DND-41 (cell line): ENCODE results near the gene SERTM1.

Experiments used
- ATAC-seq: fragments of 200-7000 bp; cut with Tn5 transposase; 3 replicates; pipeline ENCODE4 v1.9.1; 2021; ENCODE audit warnings: low read depth; ENCODE audit not compliant: insufficient read depth
- DNase-seq: peaks from one replicate; pipeline ENCODE4 v3.0.0-alpha.2; 2020
- H2AFZ ChIP-seq: 2 replicates; pipeline ENCODE4 v1.6.0; 2012; ENCODE audit warnings: low read depth, low read length
- H3K27ac ChIP-seq: 2 replicates; pipeline ENCODE4 v1.5.1; 2012; ENCODE audit warnings: low read length, inconsistent platforms
- H3K27me3 ChIP-seq: fragments of 200-600 bp; sonication (generic); 2 replicates; pipeline ENCODE4 v1.6.0; 2012; ENCODE audit warnings: low read length, mild to moderate bottlenecking, inconsistent platforms; ENCODE audit not compliant: insufficient read depth, poor library complexity
- H3K36me3 ChIP-seq: 2 replicates; pipeline ENCODE4 v1.5.1; 2012; ENCODE audit warnings: low read length, inconsistent platforms; ENCODE audit not compliant: insufficient read depth
- H3K4me1 ChIP-seq: 2 replicates; pipeline ENCODE4 v1.5.1; 2012; ENCODE audit warnings: mild to moderate bottlenecking, low read length; ENCODE audit not compliant: insufficient read depth
- H3K4me2 ChIP-seq: 2 replicates; pipeline ENCODE4 v1.6.0; 2012; ENCODE audit warnings: mild to moderate bottlenecking, moderate library complexity, low read length, inconsistent platforms; ENCODE audit not compliant: insufficient read depth
- H3K4me3 ChIP-seq, 2 experiments: fragments of 200-600 bp in 1 of 2; shearing (Covaris generic) in 1 of 2; 2 replicates each; pipeline ENCODE4 v1.5.1; 2012 to 2016; ENCODE audit warnings: inconsistent platforms in 2 of 2, low read length in 2 of 2, mild to moderate bottlenecking in 2 of 2, low read depth in 1 of 2, moderate library complexity in 1 of 2
- H3K79me2 ChIP-seq: 2 replicates; pipeline ENCODE4 v1.6.0; 2012; ENCODE audit warnings: low read length, inconsistent platforms; ENCODE audit not compliant: insufficient read depth
- H3K9ac ChIP-seq: 2 replicates; pipeline ENCODE4 v1.6.0; 2012; ENCODE audit warnings: low read depth, mild to moderate bottlenecking, inconsistent platforms, low read length, moderate library complexity
- H3K9me3 ChIP-seq: 2 replicates; pipeline ENCODE4 v1.5.1; 2012; ENCODE audit warnings: low read length, moderate library complexity, mild to moderate bottlenecking, inconsistent platforms; ENCODE audit not compliant: insufficient read depth, severe bottlenecking
- H4K20me1 ChIP-seq: 2 replicates; pipeline ENCODE4 v1.6.0; 2012; ENCODE audit warnings: low read length; ENCODE audit not compliant: insufficient read depth
- EZH2 ChIP-seq: IDR thresholded peaks from 3 replicates; pipeline ENCODE4 v1.6.1; 2012; ENCODE audit warnings: borderline replicate concordance, low read depth, mild to moderate bottlenecking, moderate library complexity, low read length, inconsistent platforms; ENCODE audit not compliant: severe bottlenecking
- TF ChIP-seq, protein P1 (sequence below): IDR thresholded peaks from 2 replicates; pipeline ENCODE4 v1.5.1; 2012; ENCODE audit warnings: borderline replicate concordance, low read length, moderate library complexity, mild to moderate bottlenecking; ENCODE audit not compliant: poor library complexity, severe bottlenecking; ENCODE audit errors: extremely low read depth

SERTM1 gene

DNA sequence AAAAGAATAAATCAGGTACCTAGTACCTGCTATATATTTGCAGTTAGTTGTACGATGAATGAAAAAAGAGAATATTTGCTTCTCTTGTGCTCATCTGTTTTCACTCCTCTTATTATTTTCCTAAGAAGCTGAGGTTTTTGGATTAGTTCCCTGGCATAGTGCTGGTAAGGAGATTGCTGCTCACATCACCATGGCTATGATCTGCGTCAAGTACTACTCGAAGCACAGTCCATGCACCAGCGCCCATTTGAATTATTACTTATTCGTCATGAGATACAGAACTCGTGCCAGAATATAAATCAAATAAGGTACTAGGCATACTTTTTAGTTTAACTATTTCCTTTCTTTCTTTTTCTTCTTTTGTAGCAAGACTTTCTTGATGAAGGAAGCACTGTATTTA, 7.1 kb downstream of the SERTM1 start:
- Histone ChIP-seq H3K4me2 (no peak overlapping the region), H3K9ac (no peak overlapping the region), H3K79me2 (no peaks in the 10 kb centered on the region), H4K20me1 (no peaks in the 10 kb centered on the region), H3K4me1 (no peaks in the 10 kb centered on the region), H2AFZ (no peak overlapping the region), H3K27ac (no peak overlapping the region), H3K4me3 (no peak overlapping the region), H3K9me3 (no peaks in the 10 kb centered on the region), H3K27me3 (no peaks in the 10 kb centered on the region), H3K36me3 (no peaks in the 10 kb centered on the region)
- no peak for DNase-seq
- no peak for ATAC-seq
- TF ChIP-seq EZH2 = no peak
- TF ChIP-seq, protein P1, sequence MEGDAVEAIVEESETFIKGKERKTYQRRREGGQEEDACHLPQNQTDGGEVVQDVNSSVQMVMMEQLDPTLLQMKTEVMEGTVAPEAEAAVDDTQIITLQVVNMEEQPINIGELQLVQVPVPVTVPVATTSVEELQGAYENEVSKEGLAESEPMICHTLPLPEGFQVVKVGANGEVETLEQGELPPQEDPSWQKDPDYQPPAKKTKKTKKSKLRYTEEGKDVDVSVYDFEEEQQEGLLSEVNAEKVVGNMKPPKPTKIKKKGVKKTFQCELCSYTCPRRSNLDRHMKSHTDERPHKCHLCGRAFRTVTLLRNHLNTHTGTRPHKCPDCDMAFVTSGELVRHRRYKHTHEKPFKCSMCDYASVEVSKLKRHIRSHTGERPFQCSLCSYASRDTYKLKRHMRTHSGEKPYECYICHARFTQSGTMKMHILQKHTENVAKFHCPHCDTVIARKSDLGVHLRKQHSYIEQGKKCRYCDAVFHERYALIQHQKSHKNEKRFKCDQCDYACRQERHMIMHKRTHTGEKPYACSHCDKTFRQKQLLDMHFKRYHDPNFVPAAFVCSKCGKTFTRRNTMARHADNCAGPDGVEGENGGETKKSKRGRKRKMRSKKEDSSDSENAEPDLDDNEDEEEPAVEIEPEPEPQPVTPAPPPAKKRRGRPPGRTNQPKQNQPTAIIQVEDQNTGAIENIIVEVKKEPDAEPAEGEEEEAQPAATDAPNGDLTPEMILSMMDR = no peak

DNA sequence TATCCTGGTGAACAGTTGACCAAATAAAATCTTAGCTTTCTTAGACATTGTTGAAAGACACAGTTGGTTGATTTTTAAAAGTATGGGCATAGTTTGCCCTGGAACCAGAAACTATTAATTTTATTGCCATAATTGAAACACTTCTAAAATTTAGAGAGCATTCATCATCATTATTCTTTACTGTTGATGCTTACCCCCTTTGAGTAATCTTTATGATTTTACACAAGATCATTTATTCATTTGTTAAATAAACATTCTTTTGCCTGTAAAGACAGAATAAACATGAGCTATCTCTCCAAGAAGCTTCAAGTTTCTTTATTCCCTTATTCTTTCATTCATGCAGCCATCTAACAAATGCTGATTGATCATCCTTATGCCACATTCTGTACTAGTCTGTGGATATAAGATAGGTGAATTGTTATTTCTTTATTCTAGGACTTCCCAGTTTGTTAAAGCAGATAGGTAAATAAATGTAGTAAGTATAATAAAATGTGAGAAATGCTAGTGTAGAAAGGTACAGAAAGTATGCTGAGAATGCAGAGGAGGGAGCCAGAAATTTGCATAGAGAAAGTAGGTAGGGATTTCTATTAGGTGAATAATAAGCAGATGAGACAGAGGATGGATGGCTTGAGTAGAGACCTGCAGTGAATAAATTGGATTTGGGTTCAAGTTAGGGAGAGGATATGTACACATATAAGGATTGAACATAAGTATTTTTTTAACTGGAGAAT, 8.2 kb downstream of the SERTM1 start:
- Histone ChIP-seq H3K4me2 (no peak overlapping the region), H3K9ac (no peak overlapping the region), H3K4me3 (no peak overlapping the region), H3K27me3 (no peaks in the 10 kb centered on the region), H4K20me1 (no peaks in the 10 kb centered on the region), H3K4me1 (no peaks in the 10 kb centered on the region), H3K79me2 (no peaks in the 10 kb centered on the region), H3K36me3 (no peaks in the 10 kb centered on the region), H2AFZ (no peak overlapping the region), H3K27ac (no peak overlapping the region), H3K9me3 (no peaks in the 10 kb centered on the region)
- ATAC-seq = no peak
- TF ChIP-seq, protein P1 = no peak
- TF ChIP-seq EZH2 = no peak
- DNase-seq = no peak

DNA sequence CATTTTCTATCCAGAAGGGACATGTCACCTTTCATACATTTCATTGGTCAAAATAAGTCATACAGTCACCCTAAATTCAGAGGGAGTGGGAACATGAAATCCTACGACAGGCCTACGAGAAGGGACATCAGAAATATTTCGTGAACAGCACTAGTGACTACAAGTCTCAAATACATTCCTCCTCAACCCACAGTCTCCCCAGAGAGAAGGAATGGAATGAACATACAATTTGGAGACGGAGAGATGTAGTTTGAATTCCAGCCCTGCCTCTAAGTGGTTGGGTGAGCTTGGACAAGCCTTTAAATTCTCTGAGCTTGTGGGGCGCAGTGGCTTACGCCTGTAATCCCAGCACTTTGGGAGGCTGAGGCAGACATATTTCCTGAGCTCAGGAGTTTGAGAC, 9.9 kb downstream of the SERTM1 start:
- Histone ChIP-seq H2AFZ (no peak overlapping the region), H3K27ac (no peak overlapping the region), H3K4me1 (no peaks in the 10 kb centered on the region), H3K4me2 (no peak overlapping the region), H3K27me3 (no peaks in the 10 kb centered on the region), H3K4me3 (no peak overlapping the region), H3K9ac (no peak overlapping the region), H3K9me3 (no peaks in the 10 kb centered on the region), H3K36me3 (no peaks in the 10 kb centered on the region), H4K20me1 (no peaks in the 10 kb centered on the region), H3K79me2 (no peaks in the 10 kb centered on the region)
- TF ChIP-seq, protein P1 = no peak
- TF ChIP-seq EZH2 = no peak
- ATAC-seq (no peak), DNase-seq (no peak)
